H1 (cell line): ENCODE measurements around the gene ST3GAL3. TPM values are rescaled to one million over a fixed set of nuclear protein-coding genes. Genes with fewer than 3 reads are reported as not detected.

ENCODE experiments used
- CTCF ChIA-PET: fragments of 300-600 bp; sonication (Branson Sonifier 250); formaldehyde crosslinking; loops from one replicate; lab custom pipeline; 2021; ENCODE audit not compliant: partially characterized antibody; lab: Charles Lee
- POLR2A ChIA-PET: fragments of 300-600 bp; sonication (Branson Sonifier 250); formaldehyde crosslinking; loops from one replicate; lab custom pipeline; 2021; ENCODE audit warnings: inconsistent platforms; ENCODE audit not compliant: partially characterized antibody; lab: Charles Lee
- DNase-seq, 2 experiments: peaks; one replicate each; pipeline versions ENCODE4 v3.0.0 to v3.0.0-alpha.2; 2010 to 2022; ENCODE audit warnings: low spot score in 2 of 2, low read depth in 1 of 2, mixed read lengths in 1 of 2
- FAIRE-seq: peaks from 2 replicates; lab custom pipeline; 2011; peaks lifted over from hg19 to GRCh38; lab: Jason Lieb, UNC
- H2AFZ ChIP-seq: 2 replicates; pipeline ENCODE4 v1.8.1; 2012; ENCODE audit warnings: low read length, inconsistent platforms
- H2AK5ac ChIP-seq: 2 replicates; pipeline ENCODE4 v1.6.1; 2013; ENCODE audit warnings: low read depth, low read length
- H2BK120ac ChIP-seq: replicated peaks from 2 replicates; pipeline ENCODE3; 2013; ENCODE audit warnings: low read depth, low read length, inconsistent platforms
- H2BK12ac ChIP-seq: 2 replicates; pipeline ENCODE4 v1.6.1; 2013; ENCODE audit warnings: low read depth, low read length
- H2BK15ac ChIP-seq: 2 replicates; pipeline ENCODE4 v1.6.1; 2013; ENCODE audit warnings: low read length
- H2BK20ac ChIP-seq: 2 replicates; pipeline ENCODE4 v1.6.1; 2013; ENCODE audit warnings: low read length
- H2BK5ac ChIP-seq: 2 replicates; pipeline ENCODE4 v1.6.1; 2013; ENCODE audit warnings: low read depth, low read length
- H3K14ac ChIP-seq: 2 replicates; pipeline ENCODE4 v1.6.1; 2013; ENCODE audit warnings: inconsistent platforms; ENCODE audit not compliant: insufficient read length
- H3K18ac ChIP-seq: 2 replicates; pipeline ENCODE4 v1.6.1; 2013; ENCODE audit warnings: low read length; ENCODE audit errors: extremely low read depth
- H3K23ac ChIP-seq: 2 replicates; pipeline ENCODE4 v1.6.1; 2013; ENCODE audit warnings: inconsistent platforms; ENCODE audit not compliant: insufficient read length
- H3K23me2 ChIP-seq: 2 replicates; pipeline ENCODE4 v1.6.1; 2013; ENCODE audit warnings: low read depth, low read length
- H3K27ac ChIP-seq: 2 replicates; pipeline ENCODE4 v1.6.1; 2011; ENCODE audit warnings: low read depth, low read length, inconsistent platforms
- H3K27me3 ChIP-seq, 4 experiments: replicated peaks in 1 of 4; 1 replicate in 1 of 4; 2 replicates in 3 of 4; pipeline versions ENCODE4 v1.6.1 to v1.8.1; 2011 to 2013; ENCODE audit warnings: low read length in 3 of 4, mild to moderate bottlenecking in 3 of 4, inconsistent platforms in 2 of 4, mixed read lengths in 2 of 4, moderate library complexity in 1 of 4; ENCODE audit not compliant: control insufficient read depth in 3 of 4, insufficient read depth in 3 of 4; ENCODE audit errors: extremely low read depth in 1 of 4
- H3K36me3 ChIP-seq, 4 experiments: 2 replicates each; pipeline versions ENCODE4 v1.6.1 to v1.8.1; 2011 to 2013; ENCODE audit warnings: mild to moderate bottlenecking in 4 of 4, low read length in 3 of 4, moderate library complexity in 2 of 4, control low read depth in 1 of 4, inconsistent platforms in 1 of 4; ENCODE audit not compliant: insufficient read depth in 4 of 4, control insufficient read depth in 2 of 4
- H3K4ac ChIP-seq: replicated peaks from 2 replicates; pipeline ENCODE3; 2013; ENCODE audit warnings: low read length, low read depth, mixed read lengths, inconsistent platforms; ENCODE audit not compliant: insufficient read length
- H3K4me1 ChIP-seq, 4 experiments: replicated peaks in 1 of 4; 1 replicate in 1 of 4; 2 replicates in 3 of 4; pipeline versions ENCODE4 v1.6.1 to v1.8.1; 2011 to 2013; ENCODE audit warnings: low read length in 3 of 4, inconsistent platforms in 2 of 4, mixed read lengths in 1 of 4; ENCODE audit not compliant: insufficient read depth in 4 of 4, control insufficient read depth in 3 of 4
- H3K4me2 ChIP-seq, 2 experiments: 2 replicates each; pipeline versions ENCODE4 v1.6.1 to v1.8.1; 2011 to 2013; ENCODE audit warnings: low read depth in 2 of 2, low read length in 2 of 2, control low read depth in 1 of 2, inconsistent platforms in 1 of 2, mild to moderate bottlenecking in 1 of 2; ENCODE audit not compliant: insufficient read depth in 1 of 2
- H3K4me3 ChIP-seq, 4 experiments: fragments of 200-600, 300-600 bp in 1 of 4; sonication (generic), shearing (Covaris generic), sonication (Bioruptor Twin) in 1 of 4; 2 replicates each; pipeline versions ENCODE4 v1.5.1 to v1.8.1; 2011 to 2016; ENCODE audit warnings: low read length in 4 of 4, low read depth in 3 of 4, control low read depth in 2 of 4, inconsistent platforms in 2 of 4, mild to moderate bottlenecking in 2 of 4, mixed read lengths in 1 of 4, moderate library complexity in 1 of 4; ENCODE audit not compliant: insufficient read depth in 2 of 4; ENCODE audit errors: extremely low read depth in 1 of 4
- H3K56ac ChIP-seq: replicated peaks from 2 replicates; pipeline ENCODE3; 2013; ENCODE audit warnings: low read depth, mild to moderate bottlenecking, mixed read lengths, low read length, inconsistent platforms; ENCODE audit not compliant: insufficient read length
- H3K79me1 ChIP-seq: 2 replicates; pipeline ENCODE4 v1.6.1; 2013; ENCODE audit warnings: low read depth, low read length, control low read depth
- H3K79me2 ChIP-seq, 2 experiments: 2 replicates each; pipeline versions ENCODE4 v1.6.1 to v1.8.1; 2012 to 2013; ENCODE audit warnings: low read length in 2 of 2, mild to moderate bottlenecking in 2 of 2, inconsistent platforms in 1 of 2; ENCODE audit not compliant: insufficient read depth in 2 of 2, control insufficient read depth in 1 of 2
- H3K9ac ChIP-seq, 4 experiments: replicated peaks in 1 of 4; 1 replicate in 1 of 4; 2 replicates in 3 of 4; pipeline versions ENCODE4 v1.6.1 to v1.8.1; 2011 to 2013; ENCODE audit warnings: low read depth in 3 of 4, low read length in 3 of 4, control low read depth in 2 of 4, mild to moderate bottlenecking in 2 of 4, moderate library complexity in 2 of 4, inconsistent platforms in 1 of 4; ENCODE audit errors: extremely low read depth in 1 of 4
- H3K9me3 ChIP-seq, 2 experiments: 2 replicates each; pipeline versions ENCODE4 v1.6.1 to v1.8.1; 2012 to 2013; ENCODE audit warnings: mild to moderate bottlenecking in 2 of 2, moderate library complexity in 2 of 2, control low read depth in 1 of 2, inconsistent platforms in 1 of 2, low read depth in 1 of 2, low read length in 1 of 2, mixed read lengths in 1 of 2; ENCODE audit not compliant: insufficient read depth in 2 of 2
- H4K20me1 ChIP-seq, 2 experiments: replicated peaks in 1 of 2; 2 replicates each; pipeline versions ENCODE3 to v1.8.1; 2011 to 2013; ENCODE audit warnings: inconsistent platforms in 2 of 2, low read length in 2 of 2, mild to moderate bottlenecking in 1 of 2; ENCODE audit not compliant: insufficient read depth in 2 of 2, control insufficient read depth in 1 of 2
- H4K5ac ChIP-seq: 2 replicates; pipeline ENCODE4 v1.6.1; 2013; ENCODE audit warnings: low read length, low read depth, mixed read lengths, inconsistent platforms; ENCODE audit not compliant: insufficient read length
- H4K8ac ChIP-seq: 2 replicates; pipeline ENCODE4 v1.8.0; 2013; ENCODE audit warnings: mild to moderate bottlenecking, moderate library complexity, low read length, inconsistent platforms; ENCODE audit not compliant: insufficient read depth; ENCODE audit errors: extremely low read depth
- H4K91ac ChIP-seq: replicated peaks from 2 replicates; pipeline ENCODE3; 2013; ENCODE audit warnings: low read length, mixed read lengths, inconsistent platforms; ENCODE audit not compliant: insufficient read length
- EZH2 ChIP-seq: fragments of 200-600 bp; sonication (generic); IDR thresholded peaks from 2 replicates; pipeline ENCODE4 v1.7.1; 2012; ENCODE audit warnings: low read depth, mild to moderate bottlenecking, moderate library complexity, low read length, inconsistent platforms; ENCODE audit not compliant: severe bottlenecking
- HDAC6 ChIP-seq: IDR thresholded peaks from one replicate; pipeline ENCODE4 v1.7.1; 2012; ENCODE audit warnings: low read depth, mild to moderate bottlenecking, inconsistent platforms, low read length, moderate library complexity
- WGBS, 2 experiments: shearing (Covaris generic) in 1 of 2; methylation state at CpG; one replicate each; pipeline versions ENCODE4 v1.1.6 to v1.1.7; 2013 to 2015; ENCODE audit warnings: low lambda C conversion rate in 2 of 2, mixed read lengths in 2 of 2, inconsistent platforms in 1 of 2, low coverage in 1 of 2, missing lambda C conversion rate in 1 of 2; ENCODE audit not compliant: insufficient replicate concordance in 2 of 2, insufficient coverage in 1 of 2, insufficient read length in 1 of 2; ENCODE audit errors: extremely low coverage in 1 of 2, missing lambda C conversion rate in 1 of 2; 5-methylcytosine and 5-hydroxymethylcytosine counted together
- polyA plus RNA-seq, 7 experiments: library from polyadenylated mRNA; depleted of rRNA in 3 of 7; stranded (reverse) in 5 of 7; unstranded in 2 of 7; fragments of >200 nt in 5 of 7; fragments of 200-250 nt in 2 of 7; gene quantifications; 1 replicate in 5 of 7; 2 replicates in 1 of 7; 4 replicates in 1 of 7; pipeline versions ENCODE4 v1.2.1 to v1.2.3, GENCODE V29; 2011 to 2013; ENCODE audit warnings: missing spikeins in 2 of 7, mixed read lengths in 2 of 7
- total RNA-seq: library from RNA; stranded (reverse); fragmentation: NEBNext Ultra II Directional; extraction: Animal tissue kit (Norgen Biotek cat#: 25700); gene quantifications from 2 replicates; pipeline ENCODE4 v1.2.1, GENCODE V29; 2021
- TF ChIP-seq, protein P1 (sequence below): IDR thresholded peaks from 2 replicates; pipeline ENCODE4 v1.6.1; 2012; ENCODE audit warnings: low read length, inconsistent platforms

The ST3GAL3 gene
- total and polyA plus RNA-seq, 2 of the 8 experiments (the other 6 are each of a cell fraction or from before 2014, with no cell fraction given) = 6.8 to 7.0 TPM

DNA sequence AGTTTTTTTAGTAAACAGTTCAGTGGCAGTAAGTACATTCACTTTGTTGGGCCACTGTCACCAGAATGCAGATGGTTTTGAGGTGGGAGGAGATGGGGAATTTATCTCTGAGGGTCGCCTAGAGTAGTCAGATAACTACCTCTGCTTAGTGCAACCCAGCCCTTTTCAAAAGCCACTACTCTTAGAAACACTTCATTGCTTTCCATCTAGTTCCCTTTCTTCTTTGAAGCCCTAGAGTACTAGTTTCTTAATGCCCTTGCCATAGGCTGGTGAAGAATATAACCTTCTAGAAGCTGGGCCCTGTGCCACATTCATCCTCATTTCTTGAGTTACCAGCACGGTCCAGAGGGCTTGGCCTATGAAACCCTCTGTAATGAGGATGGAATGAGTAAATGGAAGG, 28.4 kb upstream of the ST3GAL3 start:
- Histone ChIP-seq H3K79me1 (peaks cover 4% of the 10 kb centered on the region), H2BK5ac (no peak overlapping the region), H2BK12ac (no peak overlapping the region), H4K5ac (no peak overlapping the region), H3K4me3 (no peak overlapping the region), H2AK5ac (no peak overlapping the region), H3K18ac (no peak overlapping the region), H3K27me3 (no peaks in the 10 kb centered on the region), H3K9ac (no peak overlapping the region), H2BK120ac (no peak overlapping the region), H4K20me1 (peaks cover 14 to 18% of the 10 kb centered on the region in 2 experiments), H3K23me2 (no peaks in the 10 kb centered on the region; the same call in 1 of the 2 replicates), H4K8ac (no peak overlapping the region), H2AFZ (no peak overlapping the region), H3K4me2 (no peak overlapping the region), H3K9me3 (no peaks in the 10 kb centered on the region), H4K91ac (no peak overlapping the region), H2BK20ac (no peak overlapping the region), H3K14ac (no peak overlapping the region), H3K79me2 (peaks cover 5 to 9% of the 10 kb centered on the region in 2 experiments; a peak in 2 of 4 replicates), H3K4ac (no peak overlapping the region), H3K27ac (no peak overlapping the region), H3K36me3 (peaks cover 15 to 94% (median 59%) of the 10 kb centered on the region in 4 experiments), H3K23ac (no peak overlapping the region), H2BK15ac (no peak overlapping the region), H3K56ac (no peak overlapping the region), H3K4me1 (no peaks in the 10 kb centered on the region)
- WGBS, 2 experiments = 97% methylated on average over 2 of the region's 2 CpGs; no CpG with 5 or more reads in 1 of the 2 experiments
- FAIRE-seq = no peak
- ChIA-PET CTCF (interaction anchor here (1.2 kb wide), 1 partner anchor 85 kb away, joined by 3 read pairs; no protein-coding TSS in a partner anchor), POLR2A (interaction anchor here (1.3 to 33.6 kb wide), 5 partner anchors 10 to 113 kb away, joined by 4 to 651 read pairs (median 5); partner anchors contain the start of genes KDM4A and ST3GAL3)
- DNase-seq = no peak
- TF ChIP-seq EZH2 = no peak
- no peak for TF ChIP-seq HDAC6
- TF ChIP-seq, protein P1, sequence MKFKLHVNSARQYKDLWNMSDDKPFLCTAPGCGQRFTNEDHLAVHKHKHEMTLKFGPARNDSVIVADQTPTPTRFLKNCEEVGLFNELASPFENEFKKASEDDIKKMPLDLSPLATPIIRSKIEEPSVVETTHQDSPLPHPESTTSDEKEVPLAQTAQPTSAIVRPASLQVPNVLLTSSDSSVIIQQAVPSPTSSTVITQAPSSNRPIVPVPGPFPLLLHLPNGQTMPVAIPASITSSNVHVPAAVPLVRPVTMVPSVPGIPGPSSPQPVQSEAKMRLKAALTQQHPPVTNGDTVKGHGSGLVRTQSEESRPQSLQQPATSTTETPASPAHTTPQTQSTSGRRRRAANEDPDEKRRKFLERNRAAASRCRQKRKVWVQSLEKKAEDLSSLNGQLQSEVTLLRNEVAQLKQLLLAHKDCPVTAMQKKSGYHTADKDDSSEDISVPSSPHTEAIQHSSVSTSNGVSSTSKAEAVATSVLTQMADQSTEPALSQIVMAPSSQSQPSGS = no peak
